Measurements from ENCODE around the gene VSIG4.

The VSIG4 gene

GRCh38 chrX:66030505-66031317 lies 9.2 kb downstream of the VSIG4 start:
- H3K4me1 Mint-ChIP-seq, result no peaks in the 10 kb centered on the region
- H3K4me3 Mint-ChIP-seq, result no peak overlapping the region
- peak in 1 of 3 experiments; percentile 37 for TF ChIP-seq CTCF (IDR thresholded peaks at IDR 0.05; ENCODE audit: unreplicated experiment in 3 of 3)

GRCh38 chrX:66028936-66029335 lies 10.9 kb downstream of the VSIG4 start:
- no peak for TF ChIP-seq CTCF (IDR thresholded peaks at IDR 0.05; ENCODE audit: unreplicated experiment in 3 of 3)
- no peak overlapping the region for H3K4me3 Mint-ChIP-seq
- H3K27ac Mint-ChIP-seq, result no peak overlapping the region
- no peaks in the 10 kb centered on the region for H3K36me3 Mint-ChIP-seq (ENCODE audit: low read depth)
- no peaks in the 10 kb centered on the region for H3K27me3 Mint-ChIP-seq (ENCODE audit: low read depth)
- no peaks in the 10 kb centered on the region for H3K9me3 Mint-ChIP-seq
- H3K4me1 Mint-ChIP-seq, result no peaks in the 10 kb centered on the region

More at GRCh38 chrX:66030505-66031317, 9.2 kb downstream of the VSIG4 start:
- Mint-ChIP-seq H3K27ac (no peak overlapping the region), H3K36me3 (ENCODE audit: low read depth) (no peaks in the 10 kb centered on the region), H3K27me3 (ENCODE audit: low read depth) (no peaks in the 10 kb centered on the region), H3K9me3 (no peaks in the 10 kb centered on the region)

- H3K4me1 Mint-ChIP-seq, result no peaks in the 10 kb centered on the region
- H3K9me3 Mint-ChIP-seq, result peaks cover 5% of the 10 kb centered on the region
- H3K36me3 Mint-ChIP-seq (ENCODE audit: low read depth), result no peaks in the 10 kb centered on the region
- H3K27ac Mint-ChIP-seq, result no peak overlapping the region
- H3K27me3 Mint-ChIP-seq (ENCODE audit: low read depth), result no peaks in the 10 kb centered on the region
- TF ChIP-seq CTCF (IDR thresholded peaks at IDR 0.05; ENCODE audit: unreplicated experiment in 3 of 3), result no peak
- no peak overlapping the region for H3K4me3 Mint-ChIP-seq
Measured at GRCh38 chrX:66024570-66024969, 15.3 kb downstream of the VSIG4 start.

GRCh38 chrX:66024092-66024467 lies 15.8 kb downstream of the VSIG4 start:
- no peak overlapping the region for H3K4me3 Mint-ChIP-seq
- H3K9me3 Mint-ChIP-seq, result peaks cover 5% of the 10 kb centered on the region
- H3K27me3 Mint-ChIP-seq (ENCODE audit: low read depth), result no peaks in the 10 kb centered on the region
- H3K4me1 Mint-ChIP-seq, result no peaks in the 10 kb centered on the region
- H3K27ac Mint-ChIP-seq, result no peak overlapping the region
- no peak for TF ChIP-seq CTCF (IDR thresholded peaks at IDR 0.05; ENCODE audit: unreplicated experiment in 3 of 3)
- no peaks in the 10 kb centered on the region for H3K36me3 Mint-ChIP-seq (ENCODE audit: low read depth)

- peaks cover 5% of the 10 kb centered on the region for H3K9me3 Mint-ChIP-seq
- H3K27me3 Mint-ChIP-seq (ENCODE audit: low read depth), result no peaks in the 10 kb centered on the region
Measured at GRCh38 chrX:66023385-66024091, 16.3 kb downstream of the VSIG4 start.

More at GRCh38 chrX:66023385-66024091, 16.3 kb downstream of the VSIG4 start:
- no peaks in the 10 kb centered on the region for H3K36me3 Mint-ChIP-seq (ENCODE audit: low read depth)
- TF ChIP-seq CTCF (IDR thresholded peaks at IDR 0.05; ENCODE audit: unreplicated experiment in 3 of 3), result no peak
- H3K4me1 Mint-ChIP-seq, result no peaks in the 10 kb centered on the region
- H3K27ac Mint-ChIP-seq, result no peak overlapping the region
- no peak overlapping the region for H3K4me3 Mint-ChIP-seq

Data from nephron (organoid).